Measurements from ENCODE around the gene TNS3. TPM values are rescaled to one million over a fixed set of nuclear protein-coding genes. Genes with fewer than 3 reads are reported as not detected.

The TNS3 gene
- polyA plus RNA-seq, 3 donors, result 5.2 to 30.3 (median 7.9) TPM

GRCh38 chr7:47430422-47430821 is 151.5 kb downstream of the TNS3 start:
- no peak for TF ChIP-seq CTCF (IDR thresholded peaks at IDR 0.05)

GRCh38 chr7:47428768-47429472 is 153.0 kb downstream of the TNS3 start:
- 90% methylated on average over 3 of the region's 10 CpGs for WGBS (ENCODE audit: insufficient coverage)
- intact Hi-C loops (cut with micrococcal nuclease), result no loop called here
- no peaks in the 10 kb centered on the region for H3K4me1 ChIP-seq (ENCODE audit: control insufficient read depth in 1 of 2, insufficient read depth in 2 of 2, low read length in 2 of 2)
- H3K4me1 Mint-ChIP-seq, result no peaks in the 10 kb centered on the region
- H3K9me3 ChIP-seq (replicated peaks in 1 of 2; ENCODE audit: control insufficient read depth in 1 of 2, insufficient read depth in 1 of 2, low read length in 2 of 2), result no peaks in the 10 kb centered on the region
- H3K9me3 Mint-ChIP-seq, result peaks cover 0 to 1% (median 0%) of the 10 kb centered on the region in 7 donors
- H3K4me3 ChIP-seq (replicated peaks in 1 of 3; ENCODE audit: low read depth in 2 of 3, low read length in 3 of 3), result no peak overlapping the region
- H3K27ac ChIP-seq (ENCODE audit: low read depth in 1 of 2, low read length in 2 of 2), result no peak overlapping the region
- H3K27me3 Mint-ChIP-seq (ENCODE audit: low read depth in 3 of 3), result no peaks in the 10 kb centered on the region
- peaks cover 65 to 100% of the 10 kb centered on the region in 2 donors for H3K36me3 ChIP-seq (replicated peaks in 1 of 2; ENCODE audit: control insufficient read depth in 1 of 2, insufficient read depth in 2 of 2, low read length in 2 of 2)
- H3K4me2 ChIP-seq (replicated peaks; ENCODE audit: extremely low read depth, low read length, poor library complexity, severe bottlenecking), result no peak overlapping the region
- H3K27ac Mint-ChIP-seq, result peak overlapping the region in 2 of 7 donors; percentile 41 to 49
- no peaks in the 10 kb centered on the region for H3K79me2 ChIP-seq (ENCODE audit: insufficient read depth, low read length)
- H4K20me1 ChIP-seq (ENCODE audit: insufficient read depth, low read length), result peaks cover 44% of the 10 kb centered on the region
- TF ChIP-seq CTCF (IDR thresholded peaks at IDR 0.05), result no peak
- no peak overlapping the region for H3K4me3 Mint-ChIP-seq
- peaks cover 76 to 97% of the 10 kb centered on the region in 2 donors for H3K36me3 Mint-ChIP-seq
- H2AFZ ChIP-seq (ENCODE audit: insufficient read depth, low read depth, low read length, poor library complexity, severe bottlenecking), result no peak overlapping the region
- H3K27me3 ChIP-seq (ENCODE audit: control insufficient read depth in 2 of 2, insufficient read depth in 2 of 2, low read length in 2 of 2), result no peaks in the 10 kb centered on the region
- no peak overlapping the region for H3K9ac ChIP-seq (ENCODE audit: insufficient read depth, low read length, poor library complexity, severe bottlenecking)
- DNase-seq, result no peak

More at GRCh38 chr7:47430422-47430821, 151.5 kb downstream of the TNS3 start:
- H3K4me1 Mint-ChIP-seq, result no peaks in the 10 kb centered on the region
- 100% methylated on average over 5 of the region's 6 CpGs for WGBS (ENCODE audit: insufficient coverage)
- H3K36me3 Mint-ChIP-seq, result peaks cover 77 to 97% of the 10 kb centered on the region in 2 donors
- Histone ChIP-seq H2AFZ (ENCODE audit: insufficient read depth, low read depth, low read length, poor library complexity, severe bottlenecking) (no peak overlapping the region), H3K36me3 (replicated peaks in 1 of 2; ENCODE audit: control insufficient read depth in 1 of 2, insufficient read depth in 2 of 2, low read length in 2 of 2) (peaks cover 66 to 100% of the 10 kb centered on the region in 2 donors), H3K4me1 (ENCODE audit: control insufficient read depth in 1 of 2, insufficient read depth in 2 of 2, low read length in 2 of 2) (no peaks in the 10 kb centered on the region), H3K9ac (ENCODE audit: insufficient read depth, low read length, poor library complexity, severe bottlenecking) (no peak overlapping the region), H4K20me1 (ENCODE audit: insufficient read depth, low read length) (peaks cover 50% of the 10 kb centered on the region), H3K4me2 (replicated peaks; ENCODE audit: extremely low read depth, low read length, poor library complexity, severe bottlenecking) (no peak overlapping the region), H3K9me3 (replicated peaks in 1 of 2; ENCODE audit: control insufficient read depth in 1 of 2, insufficient read depth in 1 of 2, low read length in 2 of 2) (no peaks in the 10 kb centered on the region), H3K27ac (ENCODE audit: low read depth in 1 of 2, low read length in 2 of 2) (no peak overlapping the region), H3K79me2 (ENCODE audit: insufficient read depth, low read length) (no peaks in the 10 kb centered on the region), H3K4me3 (replicated peaks in 1 of 3; ENCODE audit: low read depth in 2 of 3, low read length in 3 of 3) (no peak overlapping the region), H3K27me3 (ENCODE audit: control insufficient read depth in 2 of 2, insufficient read depth in 2 of 2, low read length in 2 of 2) (no peaks in the 10 kb centered on the region)
- no peak for DNase-seq
- no peaks in the 10 kb centered on the region for H3K9me3 Mint-ChIP-seq
- intact Hi-C loops (cut with micrococcal nuclease), result loop anchor here in 1 of 2 donors (10.0 kb wide), 1 partner anchor 384 kb away; no protein-coding TSS in a partner anchor
- peak overlapping the region in 1 of 7 donors; percentile 36 for H3K27ac Mint-ChIP-seq
- H3K4me3 Mint-ChIP-seq, result no peak overlapping the region
- no peaks in the 10 kb centered on the region for H3K27me3 Mint-ChIP-seq (ENCODE audit: low read depth in 3 of 3)

All from CD14-positive monocyte (primary cell).